ENCODE results near the gene ANO6.

- no peak for TF ChIP-seq CTCF (IDR thresholded peaks at IDR 0.05)
- TF ChIP-seq EP300 (IDR thresholded peaks at IDR 0.05), result no peak
- TF ChIP-seq POLR2A (IDR thresholded peaks at IDR 0.05), result no peak
- TF ChIP-seq POLR2AphosphoS5 (IDR thresholded peaks at IDR 0.05), result no peak
Measured at GRCh38 chr12:45282411-45282810, 66.5 kb downstream of the ANO6 start.
